Stimulated activated CD8-positive, alpha-beta memory T cell treated with anti-CD3 and anti-CD28 coated beads, Interleukin-15, amount 100 ng/mL, for 48 hours (primary cell): ENCODE measurements around the gene PPFIBP1.

Experiments
- DNase-seq, 2 donors: peaks; one replicate each; pipeline ENCODE4 v3.0.0-alpha.2; 2020; ENCODE audit warnings: low read depth in 2 of 2

Gene PPFIBP1

DNA sequence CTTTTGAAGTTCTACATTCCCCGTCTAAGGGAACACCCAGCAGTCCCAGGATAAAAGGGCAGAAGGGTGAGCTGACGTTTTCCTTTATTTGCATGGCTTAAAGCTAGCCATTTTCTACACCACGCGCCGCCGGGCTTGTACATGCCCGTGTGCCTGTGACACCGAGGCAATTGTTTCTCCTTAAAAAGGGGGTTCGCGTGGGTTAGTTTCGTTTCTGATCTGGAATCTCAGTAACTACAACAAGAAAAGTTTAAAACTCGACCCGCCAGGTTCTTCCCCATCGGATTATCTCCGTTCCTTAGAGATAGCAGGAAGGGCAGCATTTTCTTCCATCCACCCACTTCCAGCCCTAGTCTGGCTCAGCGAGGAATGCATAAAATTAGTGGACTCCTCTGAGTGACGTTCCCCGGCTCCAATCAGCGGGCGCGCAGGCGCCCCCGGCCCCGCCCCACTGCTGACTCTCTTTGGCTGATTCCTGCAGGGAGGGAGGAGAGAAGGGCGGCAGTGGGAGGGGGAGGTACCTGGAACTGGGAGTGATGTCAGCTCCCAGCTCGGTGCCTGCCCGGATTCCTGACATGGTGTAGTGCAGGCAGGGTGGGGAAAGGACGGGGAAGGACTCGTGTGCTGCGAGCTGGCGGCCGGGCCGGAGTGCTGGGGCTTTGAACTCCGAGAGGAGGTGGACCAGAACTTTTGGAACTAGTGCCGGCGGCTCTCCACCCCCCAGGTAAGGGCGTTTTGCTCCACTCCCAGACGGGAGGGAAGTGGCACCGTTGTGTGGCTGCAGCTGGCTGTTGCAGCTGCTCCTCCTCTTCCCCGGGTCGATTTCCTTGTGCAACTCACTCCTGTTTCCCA lies at the start of gene PPFIBP1:
TSS of gene PPFIBP1 (plus strand) at position 565 of the 852 bp plus-strand sequence. CDS start 109,191 bp downstream, outside the sequence.
- peak; percentile 93 to 97 for DNase-seq

- DNase-seq = no peak
Observed at GRCh38 chr12:27474344-27474743, 49.7 kb upstream of the PPFIBP1 start.

DNA sequence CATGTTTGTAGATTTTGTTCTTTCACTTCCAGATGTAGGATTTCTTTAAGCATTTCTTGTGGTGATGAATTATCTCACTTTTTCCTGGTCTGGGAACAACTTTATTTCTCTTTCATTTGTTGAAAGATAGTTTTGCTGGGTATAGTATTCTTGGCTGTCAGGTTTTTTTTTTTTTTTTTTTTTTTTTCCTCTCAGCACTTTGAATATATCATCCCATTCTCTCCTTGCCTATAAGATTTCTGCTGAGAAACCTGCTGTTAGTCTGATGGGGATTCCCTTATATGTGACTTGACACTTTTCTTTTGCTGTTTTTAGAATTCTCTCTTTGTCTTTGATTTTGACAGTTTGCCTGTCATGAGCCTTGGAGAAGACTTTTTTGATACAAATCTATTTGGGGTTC lies 47.0 kb upstream of the PPFIBP1 start:
- DNase-seq = no peak

GRCh38 chr12:27478949-27479348 lies 45.1 kb upstream of the PPFIBP1 start:
- DNase-seq = no peak

DNA sequence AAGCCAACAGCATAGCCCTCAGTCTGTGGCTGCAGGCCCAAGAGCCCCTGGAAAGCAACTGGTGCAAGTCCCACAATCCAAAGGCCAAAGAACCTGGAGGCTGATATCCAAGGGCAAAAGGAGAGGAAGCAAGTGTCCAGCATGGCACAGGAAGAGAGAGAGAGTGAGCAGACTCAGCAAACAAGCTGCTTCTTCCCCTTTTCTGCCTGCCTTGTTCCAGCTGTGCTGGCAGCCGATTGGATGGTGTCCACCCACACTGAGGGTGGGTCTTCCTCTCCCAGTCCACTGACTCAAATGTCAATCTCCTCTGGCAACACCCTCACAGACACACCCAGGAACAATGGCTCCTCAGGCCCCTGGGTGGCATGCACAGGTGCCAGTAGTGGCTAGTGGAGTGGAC lies 44.0 kb upstream of the PPFIBP1 start:
- no peak for DNase-seq

DNA sequence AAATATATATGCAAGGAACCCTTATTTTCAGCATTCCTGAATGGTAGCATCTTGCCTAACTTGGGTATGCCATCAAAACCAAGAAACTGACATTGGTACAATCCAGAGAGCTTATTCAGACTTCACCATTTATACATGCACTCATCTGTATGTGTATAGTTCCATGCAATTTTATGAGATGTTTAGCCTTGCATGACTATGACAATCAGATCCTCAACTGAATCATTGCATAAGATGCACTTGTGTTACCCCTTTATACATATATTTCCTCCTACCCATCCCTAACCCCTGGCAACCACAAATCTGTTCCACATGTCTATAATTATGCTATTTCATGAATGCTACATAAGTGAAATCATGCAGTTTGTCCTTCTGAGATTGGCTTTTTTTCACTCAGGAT lies 37.0 kb upstream of the PPFIBP1 start:
- DNase-seq = no peak

- no peak for DNase-seq
Observed at GRCh38 chr12:27488479-27488878, 35.5 kb upstream of the PPFIBP1 start.

DNA sequence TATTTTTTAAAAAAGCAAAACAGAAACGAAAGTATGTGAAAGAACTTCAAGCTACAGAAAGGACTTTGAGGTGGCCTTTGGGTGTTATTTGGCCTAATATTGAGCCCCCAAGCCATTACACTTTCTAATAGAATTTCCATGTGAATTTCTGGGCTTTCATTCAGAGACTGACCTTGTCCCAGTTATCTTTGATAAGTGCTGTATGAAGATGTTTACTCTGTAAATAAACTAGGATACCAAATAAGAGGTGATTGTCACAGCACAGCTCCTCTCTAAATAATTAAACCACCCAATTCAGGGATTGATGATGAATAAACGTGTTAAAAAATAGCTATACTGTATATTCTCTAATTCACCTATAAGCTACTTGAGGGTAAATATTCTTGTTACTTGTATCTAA lies 32.8 kb upstream of the PPFIBP1 start:
- DNase-seq = no peak

DNA sequence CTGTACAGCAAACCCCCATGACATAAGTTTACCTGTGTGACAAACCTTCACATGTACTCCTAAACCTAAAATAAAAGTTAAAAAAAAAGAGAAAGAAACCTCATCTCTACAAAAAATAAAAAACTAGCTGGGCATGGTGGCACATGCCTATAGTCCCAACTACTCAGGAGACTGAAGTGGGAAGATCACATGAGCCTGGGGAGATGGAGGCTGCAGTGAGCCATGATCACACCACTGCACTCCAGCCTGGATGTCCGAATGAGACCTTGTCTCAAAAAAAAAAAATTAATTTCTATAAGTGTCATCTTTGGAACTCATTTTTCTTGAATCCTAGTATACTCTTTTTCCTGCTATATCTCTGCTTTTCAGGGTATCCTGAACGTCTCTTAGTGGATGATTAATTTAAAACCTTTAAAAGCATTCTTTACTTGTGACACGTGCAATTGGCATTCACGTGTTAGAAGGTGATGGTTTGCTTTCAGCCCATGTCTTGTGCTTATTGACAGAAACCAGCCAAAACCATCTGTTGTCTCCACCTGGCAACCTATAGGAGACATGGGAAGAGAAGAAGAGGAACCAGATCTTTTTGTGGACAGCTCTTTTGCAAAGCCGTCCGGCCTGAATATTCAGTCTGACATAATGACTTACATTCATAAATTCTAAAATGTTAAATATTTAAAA lies 30.6 kb upstream of the PPFIBP1 start:
- DNase-seq = no peak

DNA sequence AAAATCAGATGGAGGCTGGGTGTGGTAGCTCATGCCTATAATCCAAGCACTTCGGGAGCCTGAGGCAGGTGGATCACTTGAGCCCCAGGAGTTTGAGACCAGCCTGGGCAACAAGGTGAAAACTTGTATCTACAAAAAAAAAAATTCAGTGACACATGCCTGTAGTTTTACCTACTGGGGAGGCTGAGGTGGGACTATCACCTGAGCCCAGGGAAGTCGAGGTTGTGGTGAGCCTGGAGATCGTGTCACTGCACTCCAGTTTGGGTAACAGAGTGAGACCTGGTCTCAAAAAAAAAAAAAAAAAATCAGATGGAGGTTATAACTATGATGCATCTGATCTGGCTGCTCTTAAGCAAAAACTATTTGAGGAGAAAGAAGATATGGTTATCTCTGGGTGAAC lies 26.6 kb upstream of the PPFIBP1 start:
- DNase-seq = no peak

- DNase-seq = no peak
Observed at GRCh38 chr12:27498149-27498548, 25.9 kb upstream of the PPFIBP1 start.

DNA sequence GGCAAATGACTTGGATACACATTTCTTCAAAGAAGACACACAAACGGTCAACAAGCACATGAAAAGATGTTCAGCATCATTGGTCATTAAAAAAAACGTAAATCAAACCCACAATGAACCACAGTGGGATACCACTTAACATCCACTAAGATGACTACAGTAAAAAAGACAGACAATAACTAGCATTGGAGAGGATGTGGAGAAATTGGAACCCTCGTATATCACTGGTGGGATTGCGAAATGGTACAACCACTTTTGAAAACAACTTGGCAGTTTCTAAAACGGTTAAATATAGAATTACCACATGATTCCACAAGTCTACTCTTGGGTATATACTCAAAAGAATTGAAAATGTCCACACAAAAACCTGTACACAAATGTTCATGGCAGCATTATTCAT lies 25.2 kb upstream of the PPFIBP1 start:
- DNase-seq = no peak

GRCh38 chr12:27499377-27499776 lies 24.6 kb upstream of the PPFIBP1 start:
- DNase-seq = no peak

DNA sequence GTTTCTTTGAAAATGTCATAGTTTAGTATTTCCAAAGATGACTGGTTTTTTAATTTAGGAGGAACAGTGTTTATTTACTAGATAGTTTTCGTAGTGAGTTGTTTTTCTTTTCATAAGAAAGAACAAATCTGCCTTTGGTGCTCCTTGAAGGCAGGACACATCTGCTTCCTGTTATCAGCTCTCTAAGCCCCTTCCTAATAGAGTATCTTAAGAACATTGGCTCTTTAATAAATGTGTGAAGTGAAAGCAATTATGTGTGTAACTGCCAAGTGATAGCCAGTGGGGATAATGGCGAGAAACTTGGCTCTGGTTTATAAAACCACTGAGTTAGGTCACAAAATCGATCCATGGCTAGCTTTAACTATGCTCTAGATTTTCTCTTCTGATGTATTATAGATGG lies 23.5 kb upstream of the PPFIBP1 start:
- no peak for DNase-seq

DNA sequence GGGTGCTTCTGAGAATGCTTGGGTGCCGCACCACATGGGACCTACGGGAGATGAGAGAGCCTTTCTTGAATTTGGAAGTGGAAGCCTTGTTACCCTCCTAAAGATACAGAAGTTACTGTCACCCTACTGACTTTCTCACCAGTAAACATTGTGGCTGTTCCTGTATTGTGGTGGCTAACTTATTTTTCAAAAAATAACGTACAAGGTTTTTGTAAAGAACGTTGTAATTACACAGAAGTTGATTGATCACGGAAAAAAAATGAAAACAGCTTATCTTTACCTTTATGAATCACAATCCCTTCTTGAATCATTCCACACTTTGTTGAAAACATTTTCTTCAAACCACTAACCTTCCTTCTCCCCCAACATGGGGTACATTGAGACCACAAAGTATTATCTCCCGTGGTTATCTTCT lies 22.0 kb upstream of the PPFIBP1 start:
- no peak for DNase-seq

DNA sequence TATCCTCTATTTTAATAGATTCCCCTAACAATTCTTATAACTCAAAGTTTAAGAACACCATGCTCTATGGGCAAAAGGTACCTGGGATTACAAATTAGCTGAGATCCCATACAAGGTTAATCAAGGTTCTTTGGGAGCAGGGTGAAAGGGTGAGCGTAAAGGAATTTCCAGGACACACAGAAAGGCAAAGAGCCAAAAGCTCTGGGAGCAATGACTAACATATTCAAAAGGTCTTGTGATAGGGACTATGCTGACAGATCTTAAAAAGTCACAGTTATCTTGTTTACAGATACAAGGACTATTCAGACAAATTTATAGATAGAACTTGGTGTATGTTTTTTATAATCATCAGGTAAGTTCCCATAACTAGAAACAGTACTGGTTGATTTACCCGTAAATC lies 19.5 kb upstream of the PPFIBP1 start:
- no peak for DNase-seq

- DNase-seq = no peak
Observed at GRCh38 chr12:27505109-27505508, 18.9 kb upstream of the PPFIBP1 start.

GRCh38 chr12:27505761-27506160 lies 18.2 kb upstream of the PPFIBP1 start:
- DNase-seq = no peak

- DNase-seq = no peak
Observed at GRCh38 chr12:27506645-27507189, 17.3 kb upstream of the PPFIBP1 start.

- no peak for DNase-seq
Observed at GRCh38 chr12:27508736-27509431, 15.1 kb upstream of the PPFIBP1 start.

GRCh38 chr12:27511031-27511722 lies 12.8 kb upstream of the PPFIBP1 start:
- no peak for DNase-seq

- DNase-seq = no peak
Observed at GRCh38 chr12:27511723-27512045, 12.3 kb upstream of the PPFIBP1 start.
